SU-DHL-6 (cell line): ENCODE data around the gene PPP2R5C.
"Not testable (repeated sequence)": the region's sequence is repeated elsewhere in the genome, so short reads cannot be mapped to it uniquely, and the experiment has no call there.

Experiments used
- CTCF ChIP-seq: fragments of 200-600 bp; sonication (generic); IDR thresholded peaks from one replicate; pipeline ENCODE4 v1.5.1; 2017; ENCODE audit warnings: antibody characterized with exemption, mild to moderate bottlenecking, low read length, moderate library complexity; ENCODE audit not compliant: insufficient read depth, poor library complexity, severe bottlenecking
- EZH2phosphoT487 ChIP-seq: fragments of 200-600 bp; sonication (generic), shearing (Covaris generic); conservative IDR thresholded peaks from 2 replicates; pipeline ENCODE4 v1.6.1; 2018; ENCODE audit warnings: mild to moderate bottlenecking, antibody characterized with exemption, low read length, moderate library complexity, mixed read lengths

DNA sequence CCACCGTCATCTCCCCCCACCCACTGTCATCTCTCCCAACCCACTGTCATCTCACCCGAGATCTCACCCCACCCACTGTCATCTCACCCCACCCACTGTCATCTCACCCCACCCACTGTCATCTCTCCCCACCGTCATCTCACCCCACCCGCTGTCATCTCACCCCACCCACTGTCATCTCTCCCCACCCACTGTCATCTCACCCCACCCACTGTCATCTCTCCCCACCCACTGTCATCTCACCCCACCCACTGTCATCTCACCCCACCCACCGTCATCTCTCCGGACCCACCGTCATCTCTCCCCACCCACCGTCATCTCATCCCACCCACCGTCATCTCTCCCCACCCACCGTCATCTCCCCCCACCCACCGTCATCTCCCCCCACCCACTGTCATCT is 48.4 kb upstream of the PPP2R5C start:
- TF ChIP-seq CTCF, EZH2phosphoT487: not testable (repeated sequence)
